HS-27A (cell line): Measurements from ENCODE around the gene PRAME.

ENCODE experiments used
- DNase-seq: peaks from one replicate; pipeline ENCODE4 v3.0.0-alpha.2; 2012; ENCODE audit warnings: low read depth, missing footprints

The PRAME gene

DNA sequence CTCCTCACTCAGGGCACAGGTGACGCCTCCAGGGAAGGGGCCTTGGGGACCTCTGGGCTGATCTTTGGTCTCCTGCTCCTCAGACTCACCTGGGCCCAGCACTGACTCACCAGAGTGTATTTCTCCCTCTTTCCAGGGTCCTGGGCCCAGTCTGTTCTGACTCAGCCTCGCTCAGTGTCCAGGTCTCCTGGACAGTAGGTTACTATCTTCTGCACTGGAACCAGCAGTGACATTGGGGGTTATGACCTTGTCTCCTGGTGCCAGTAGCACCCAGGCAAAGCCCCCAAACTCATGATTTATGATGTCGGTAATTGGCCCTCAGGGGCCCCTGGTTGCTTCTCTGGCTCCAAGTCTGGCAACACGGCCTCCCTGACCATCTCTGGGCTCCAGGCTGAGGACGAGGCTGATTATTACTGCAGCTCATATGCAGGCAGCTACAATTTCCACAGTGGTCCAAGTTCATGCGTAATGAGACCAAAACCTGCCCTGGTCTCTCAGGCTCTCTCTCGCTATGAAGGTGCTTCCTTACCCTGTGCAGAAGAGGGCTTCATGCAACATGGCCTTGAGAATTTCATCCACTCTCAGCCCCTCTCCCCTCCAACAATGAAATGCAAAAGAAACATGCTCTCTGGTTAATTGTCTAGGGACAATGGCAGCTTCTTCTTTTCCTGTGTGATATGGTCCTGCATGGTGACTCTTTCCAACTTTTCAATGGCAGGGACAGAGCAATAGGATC, 21.0 kb upstream of the PRAME start:
- DNase-seq, result no peak

- DNase-seq, result no peak
Observed at GRCh38 chr22:22578702-22579424, 19.8 kb upstream of the PRAME start.

- DNase-seq, result no peak
Observed at GRCh38 chr22:22576989-22577427, 17.9 kb upstream of the PRAME start.

GRCh38 chr22:22576244-22576988, 17.4 kb upstream of the PRAME start:
- DNase-seq, result no peak

DNA sequence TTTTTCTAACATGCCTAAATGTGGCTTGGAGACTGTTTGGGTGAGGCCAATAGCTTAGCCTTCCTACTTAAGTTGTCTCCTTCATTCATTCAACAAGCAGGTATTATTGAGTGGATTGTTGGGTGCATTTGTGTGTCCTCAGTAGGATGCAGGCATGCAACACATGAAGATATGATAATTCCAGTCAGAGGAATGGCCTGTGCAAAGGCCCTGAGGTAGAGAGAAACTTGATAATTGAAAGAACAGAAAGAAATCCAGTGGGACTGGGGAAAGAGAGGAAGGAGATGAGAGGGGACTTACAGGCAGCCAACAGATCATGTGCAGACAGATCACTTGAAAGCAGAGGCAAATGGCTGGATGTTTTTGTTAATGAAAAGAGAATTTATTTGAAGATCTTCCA, 15.3 kb upstream of the PRAME start:
- DNase-seq, result no peak

GRCh38 chr22:22573047-22573889, 14.2 kb upstream of the PRAME start:
- DNase-seq, result no peak

GRCh38 chr22:22571862-22572261, 12.8 kb upstream of the PRAME start:
- DNase-seq, result no peak

DNA sequence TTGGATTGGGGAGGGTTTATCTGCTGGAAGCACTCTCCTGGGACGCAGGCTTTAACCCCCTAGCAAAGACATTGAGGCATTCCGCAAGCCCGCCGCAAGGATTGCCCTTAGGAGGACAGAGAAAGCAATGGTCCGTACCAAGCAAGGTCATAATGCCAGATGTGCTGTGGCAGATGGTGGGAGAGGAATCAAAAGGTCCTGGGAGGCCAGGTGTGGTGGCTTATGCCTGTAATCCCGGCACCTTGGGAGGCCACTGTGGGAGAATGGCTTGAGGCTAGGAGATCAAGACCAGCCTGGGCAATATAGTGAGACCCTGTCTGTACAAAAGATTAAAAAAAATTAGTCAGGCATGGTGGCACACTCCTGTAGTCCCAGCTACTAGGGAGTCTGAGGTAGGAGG, 12.4 kb upstream of the PRAME start:
- no peak for DNase-seq

GRCh38 chr22:22569218-22569617, 10.2 kb upstream of the PRAME start:
- DNase-seq, result no peak

DNA sequence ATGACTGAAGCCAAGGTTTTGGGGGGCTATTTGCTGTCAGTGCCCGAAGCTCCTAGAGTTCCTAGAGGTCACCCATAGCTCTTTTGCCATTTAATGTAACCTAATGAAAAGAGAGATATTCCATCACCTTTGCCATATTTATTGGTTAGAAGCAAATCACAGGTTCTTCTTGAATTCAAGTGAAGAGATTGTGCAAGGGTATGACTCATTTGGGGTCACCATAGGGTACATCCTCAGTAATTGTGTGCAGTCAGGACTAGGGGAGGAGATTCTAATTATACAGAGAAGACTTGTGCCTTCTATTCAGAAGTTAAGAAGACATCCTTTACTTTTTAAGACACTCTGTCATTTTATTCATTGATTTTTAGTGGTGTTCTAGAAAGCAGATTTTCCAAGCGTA, 6.9 kb upstream of the PRAME start:
- DNase-seq, result no peak

GRCh38 chr22:22558071-22558971, 744 bp downstream of the PRAME start:
- DNase-seq, result no peak

GRCh38 chr22:22556995-22557925, 1.8 kb downstream of the PRAME start:
- DNase-seq, result no peak

DNA sequence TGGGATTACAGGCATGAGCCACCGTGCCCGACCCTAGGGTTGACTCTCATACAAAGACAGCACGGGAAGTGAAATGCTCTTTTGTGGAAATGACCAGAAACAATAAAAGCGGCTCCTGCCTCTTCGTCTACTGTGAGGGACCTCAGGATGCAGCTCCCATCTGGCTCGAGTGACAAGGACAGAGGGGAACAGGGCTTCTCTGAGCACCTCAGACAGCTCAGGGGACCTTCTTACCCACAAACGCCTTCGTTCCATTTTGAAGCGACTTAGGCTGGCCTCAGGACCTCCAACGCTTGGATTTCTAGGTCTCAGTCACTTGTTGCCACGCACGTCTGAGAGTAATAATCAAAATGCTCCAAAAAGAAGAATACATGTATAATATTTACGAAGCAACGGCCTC, 2.5 kb downstream of the PRAME start:
- no peak for DNase-seq

- DNase-seq, result no peak
Observed at GRCh38 chr22:22555596-22555995, 3.5 kb downstream of the PRAME start.

- no peak for DNase-seq
Observed at GRCh38 chr22:22554587-22555284, 4.3 kb downstream of the PRAME start.

DNA sequence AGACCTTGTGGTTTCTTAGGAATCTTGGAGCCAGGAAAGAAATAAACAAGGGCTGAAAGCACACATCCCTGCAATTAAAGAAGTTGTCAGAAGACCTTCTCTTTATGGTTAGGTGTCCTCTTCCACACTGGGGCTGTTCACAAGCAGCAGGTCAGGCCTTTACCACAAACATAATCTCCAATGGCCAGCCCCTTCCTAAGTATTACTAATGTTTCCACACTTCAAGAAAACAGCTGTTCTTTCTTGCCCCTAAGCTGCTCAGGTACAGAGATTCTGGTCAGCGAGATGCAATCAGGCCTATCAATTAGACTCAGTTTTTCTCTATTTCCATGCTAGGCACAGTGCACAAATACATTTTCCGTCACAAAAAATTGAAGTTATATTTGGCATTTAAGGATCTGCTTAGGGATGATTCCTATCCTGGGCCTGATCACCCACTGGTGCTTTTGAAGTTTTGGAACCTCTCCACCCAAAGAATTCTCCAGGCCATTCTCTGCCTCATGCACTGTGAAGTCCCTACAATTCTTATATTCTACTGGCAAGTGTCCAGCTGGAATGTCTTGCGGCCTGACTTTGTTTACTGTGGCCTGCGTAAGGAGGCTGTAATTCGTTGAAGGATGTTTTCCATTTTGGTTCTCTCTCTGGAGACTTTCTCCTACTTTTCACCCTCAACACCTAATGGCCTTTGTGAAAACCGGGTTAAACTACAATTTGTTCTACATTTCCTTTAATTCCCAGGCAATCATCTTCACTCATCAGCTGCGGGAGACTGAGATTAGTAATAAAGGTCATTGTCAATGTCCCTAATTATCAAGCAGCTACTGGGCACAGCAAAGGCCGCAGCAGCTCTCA, 5.1 kb downstream of the PRAME start:
- no peak for DNase-seq

GRCh38 chr22:22553141-22553540, 5.9 kb downstream of the PRAME start:
- no peak for DNase-seq

GRCh38 chr22:22552630-22553029, 6.4 kb downstream of the PRAME start:
- no peak for DNase-seq
